ENCODE results near the gene ZNF629. TPM values are rescaled to one million over a fixed set of nuclear protein-coding genes. Genes with fewer than 3 reads are reported as not detected.

The ZNF629 gene
- total RNA-seq, 1 experiment from 2014 or later: 19.6 TPM

DNA sequence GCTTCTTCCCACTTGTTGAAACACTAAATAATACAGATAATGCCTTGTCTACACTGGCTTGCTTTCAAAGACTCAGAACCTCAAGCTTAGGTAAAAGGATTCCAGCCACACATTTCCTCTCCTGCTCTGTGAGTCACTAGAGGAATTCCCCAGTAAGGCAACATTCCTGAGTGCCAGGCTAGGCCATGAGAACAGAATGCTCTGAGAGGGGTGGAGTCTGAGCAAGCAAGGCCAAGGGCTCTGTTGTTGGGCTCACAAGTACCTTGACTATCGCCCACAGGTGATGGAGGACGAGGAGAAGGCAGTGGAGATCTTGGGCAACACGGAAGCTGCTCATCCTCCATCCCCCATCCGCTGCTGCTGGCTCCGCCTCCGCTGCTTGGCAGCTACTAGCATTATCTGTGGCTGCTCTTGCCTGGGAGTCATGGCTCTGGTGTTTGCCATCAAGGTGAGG, 45.5 kb downstream of the ZNF629 start:
- peaks cover 24% of the 10 kb centered on the region for H3K4me1 ChIP-seq (replicated peaks)
- no peaks in the 10 kb centered on the region for H3K27me3 ChIP-seq (replicated peaks)
- peak overlapping the region; percentile 68 for H3K27ac ChIP-seq
- H3K4me3 ChIP-seq: no peak overlapping the region
- peak; percentile 73 to 81 for DNase-seq (ENCODE audit: low read depth in 1 of 2, low spot score in 2 of 2)
- H3K9me3 ChIP-seq (replicated peaks): no peaks in the 10 kb centered on the region
- peaks cover 74% of the 10 kb centered on the region for H3K36me3 ChIP-seq

DNA sequence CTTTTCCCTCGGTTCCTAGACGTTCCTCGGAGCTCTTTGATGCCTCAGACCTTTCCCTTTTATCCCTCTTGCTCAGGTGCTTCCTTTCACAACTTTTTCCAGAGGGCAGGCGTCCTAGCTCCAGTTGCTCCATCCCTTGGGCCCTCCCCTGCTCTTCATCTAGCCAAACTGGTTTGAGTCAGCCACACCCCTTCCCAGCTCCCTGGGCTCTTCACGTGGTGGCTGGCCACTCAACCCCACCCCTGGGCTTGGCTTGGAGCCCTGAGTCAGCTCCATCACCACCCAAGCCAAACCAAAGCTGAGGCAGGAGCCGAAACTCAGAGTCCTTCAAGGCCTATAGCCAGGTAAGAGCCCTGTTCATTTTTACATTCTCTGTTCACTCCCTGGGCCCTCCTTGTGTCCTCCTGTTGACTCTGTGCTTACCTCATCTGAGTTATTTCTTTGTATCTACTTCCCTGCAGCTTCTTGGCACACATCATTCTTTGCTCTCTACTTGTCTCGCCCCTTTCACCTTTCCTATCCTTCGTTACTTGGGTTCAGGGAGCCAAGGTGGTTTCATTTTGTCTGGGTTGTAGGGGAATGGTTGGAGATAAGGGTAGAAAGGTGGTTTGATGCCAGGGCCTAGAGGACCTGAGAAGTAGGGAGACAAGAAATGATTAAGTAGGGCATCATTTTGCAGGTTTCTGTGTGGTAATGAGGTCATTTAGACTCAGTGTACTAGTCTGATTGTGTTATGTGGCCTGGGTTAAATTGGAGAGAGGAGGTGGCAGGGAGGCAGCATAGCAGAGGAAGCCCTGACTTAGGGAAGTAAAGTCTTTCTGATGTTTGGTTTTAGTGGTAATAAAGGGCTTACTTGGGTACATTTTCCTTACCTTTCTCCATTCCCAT, 46.4 kb downstream of the ZNF629 start:
- peak overlapping the region; percentile 68 for H3K27ac ChIP-seq
- peaks cover 24% of the 10 kb centered on the region for H3K4me1 ChIP-seq (replicated peaks)
- DNase-seq (ENCODE audit: low read depth in 1 of 2, low spot score in 2 of 2): peak; percentile 28 to 67
- no peaks in the 10 kb centered on the region for H3K9me3 ChIP-seq (replicated peaks)
- no peak overlapping the region for H3K4me3 ChIP-seq
- peaks cover 83% of the 10 kb centered on the region for H3K36me3 ChIP-seq
- H3K27me3 ChIP-seq (replicated peaks): no peaks in the 10 kb centered on the region

GRCh38 chr16:30738984-30739951, 47.7 kb downstream of the ZNF629 start:
- no peak for DNase-seq (ENCODE audit: low read depth in 1 of 2, low spot score in 2 of 2)
- H3K27me3 ChIP-seq (replicated peaks): no peaks in the 10 kb centered on the region
- no peaks in the 10 kb centered on the region for H3K9me3 ChIP-seq (replicated peaks)
- peaks cover 24% of the 10 kb centered on the region for H3K4me1 ChIP-seq (replicated peaks)
- peaks cover 85% of the 10 kb centered on the region for H3K36me3 ChIP-seq
- H3K4me3 ChIP-seq: no peak overlapping the region
- H3K27ac ChIP-seq: no peak overlapping the region

GRCh38 chr16:30737794-30738648, 49.0 kb downstream of the ZNF629 start:
- Histone ChIP-seq H3K27me3 (replicated peaks) (no peaks in the 10 kb centered on the region), H3K27ac (no peak overlapping the region), H3K4me3 (no peak overlapping the region), H3K9me3 (replicated peaks) (no peaks in the 10 kb centered on the region), H3K36me3 (peaks cover 90% of the 10 kb centered on the region), H3K4me1 (replicated peaks) (peaks cover 24% of the 10 kb centered on the region)
- DNase-seq (ENCODE audit: low read depth in 1 of 2, low spot score in 2 of 2): no peak

DNA sequence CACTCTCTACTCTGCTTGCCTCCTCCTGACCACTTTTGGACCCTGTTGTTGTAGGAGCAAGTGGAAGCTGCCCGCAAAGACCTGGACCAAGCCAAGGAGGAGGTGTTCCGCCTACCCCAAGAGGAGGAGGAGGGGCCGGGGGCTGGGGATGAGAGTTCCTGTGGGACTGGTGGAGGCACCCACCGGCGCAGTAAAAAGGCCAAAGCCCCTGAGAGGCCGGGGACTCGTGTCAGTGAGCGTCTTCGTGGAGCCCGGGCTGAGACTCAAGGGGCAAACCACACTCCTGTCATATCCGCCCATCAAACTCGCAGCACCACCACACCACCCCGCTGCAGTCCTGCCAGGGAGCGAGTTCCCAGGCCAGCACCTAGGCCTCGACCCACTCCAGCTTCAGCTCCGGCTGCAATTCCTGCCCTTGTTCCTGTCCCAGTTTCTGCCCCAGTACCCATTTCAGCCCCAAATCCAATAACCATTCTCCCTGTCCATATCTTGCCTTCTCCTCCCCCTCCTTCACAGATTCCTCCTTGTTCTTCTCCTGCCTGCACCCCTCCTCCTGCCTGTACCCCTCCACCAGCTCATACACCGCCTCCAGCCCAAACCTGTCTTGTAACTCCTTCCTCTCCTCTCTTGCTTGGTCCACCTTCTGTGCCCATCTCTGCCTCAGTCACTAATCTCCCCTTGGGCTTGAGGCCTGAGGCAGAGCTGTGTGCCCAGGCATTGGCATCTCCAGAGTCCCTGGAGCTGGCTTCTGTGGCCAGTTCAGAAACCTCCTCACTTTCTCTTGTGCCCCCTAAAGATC, 49.8 kb downstream of the ZNF629 start:
- no peak for DNase-seq (ENCODE audit: low read depth in 1 of 2, low spot score in 2 of 2)
- Histone ChIP-seq H3K27me3 (replicated peaks) (no peaks in the 10 kb centered on the region), H3K9me3 (replicated peaks) (no peaks in the 10 kb centered on the region), H3K4me3 (no peak overlapping the region), H3K4me1 (replicated peaks) (peaks cover 24% of the 10 kb centered on the region), H3K36me3 (peaks cover 89% of the 10 kb centered on the region), H3K27ac (no peak overlapping the region)

DNA sequence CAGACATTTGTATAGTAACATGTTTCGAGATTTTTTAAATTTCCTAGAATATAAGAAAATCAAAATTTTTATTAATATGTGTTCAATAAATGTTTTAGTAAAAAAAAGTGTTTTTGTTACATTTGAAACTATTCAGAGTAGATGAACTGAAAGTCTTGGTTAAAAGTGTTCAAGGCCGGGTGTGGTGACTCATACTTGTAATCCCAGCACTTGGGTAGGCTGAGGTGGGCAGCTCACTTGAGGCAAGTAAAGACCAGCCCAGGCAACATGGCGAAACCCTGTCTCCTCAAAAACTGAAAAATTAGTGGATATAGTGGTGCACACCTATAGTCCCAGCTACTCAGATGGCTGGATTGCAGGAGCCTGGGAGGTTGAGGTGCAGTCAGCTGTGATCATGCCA, 55.6 kb downstream of the ZNF629 start:
- no peak for DNase-seq (ENCODE audit: low read depth in 1 of 2, low spot score in 2 of 2)
- Histone ChIP-seq H3K27me3 (replicated peaks) (no peaks in the 10 kb centered on the region), H3K36me3 (peaks cover 96% of the 10 kb centered on the region), H3K4me3 (no peak overlapping the region), H3K27ac (no peak overlapping the region), H3K9me3 (replicated peaks) (no peaks in the 10 kb centered on the region), H3K4me1 (replicated peaks) (no peaks in the 10 kb centered on the region)

DNA sequence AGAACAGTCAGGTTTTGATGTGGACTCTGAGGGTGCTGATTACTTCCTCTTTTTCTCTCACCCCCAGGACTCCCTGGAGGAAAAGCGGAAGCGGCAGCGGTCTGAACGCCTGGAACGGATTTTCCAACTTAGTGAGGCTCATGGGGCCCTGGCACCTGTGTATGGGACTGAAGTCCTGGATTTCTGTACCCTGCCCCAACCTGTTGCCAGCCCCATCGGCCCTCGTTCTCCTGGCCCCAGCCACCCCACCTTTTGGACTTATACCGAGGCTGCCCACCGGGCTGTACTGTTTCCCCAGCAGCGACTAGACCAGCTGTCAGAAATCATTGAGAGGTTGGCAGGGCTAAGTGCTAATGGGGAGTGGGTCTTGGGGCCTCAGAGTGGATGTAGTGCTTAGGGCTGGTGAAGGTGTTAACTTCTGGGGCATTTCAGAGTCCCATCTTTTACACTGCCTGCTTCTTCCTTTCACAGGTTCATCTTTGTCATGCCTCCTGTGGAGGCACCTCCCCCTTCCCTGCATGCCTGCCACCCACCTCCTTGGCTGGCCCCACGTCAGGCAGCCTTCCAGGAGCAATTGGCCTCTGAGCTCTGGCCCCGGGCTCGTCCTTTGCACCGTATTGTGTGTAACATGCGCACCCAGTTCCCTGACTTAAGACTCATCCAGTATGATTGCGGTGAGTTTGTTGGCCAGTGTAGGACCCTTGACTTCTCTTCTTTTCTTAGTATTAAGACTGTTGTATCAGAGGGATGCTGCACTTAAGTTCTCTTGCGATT, 57.9 kb downstream of the ZNF629 start:
- H3K4me1 ChIP-seq (replicated peaks): no peaks in the 10 kb centered on the region
- no peak overlapping the region for H3K4me3 ChIP-seq
- H3K36me3 ChIP-seq: peaks cover 97% of the 10 kb centered on the region
- H3K27me3 ChIP-seq (replicated peaks): no peaks in the 10 kb centered on the region
- H3K27ac ChIP-seq: no peak overlapping the region
- DNase-seq (ENCODE audit: low read depth in 1 of 2, low spot score in 2 of 2): no peak
- H3K9me3 ChIP-seq (replicated peaks): no peaks in the 10 kb centered on the region

Other genes starting within 250 kb of the ZNF629 start
- 5.8 and 8.1 TPM in 2 replicates for gene ZNF764, start 228.8 kb downstream of the ZNF629 start, total RNA-seq (2014; rRNA removed; shearing (Covaris generic))
- gene ZNF688, start 215.5 kb downstream of the ZNF629 start, total RNA-seq (2014; rRNA removed; shearing (Covaris generic)): 6.4 and 7.3 TPM in 2 replicates
- gene ZNF785, start 201.5 kb downstream of the ZNF629 start, total RNA-seq (2014; rRNA removed; shearing (Covaris generic)): 4.6 and 6.8 TPM in 2 replicates
- 8.1 and 9.8 TPM in 2 replicates for gene ZNF689, start 176.8 kb downstream of the ZNF629 start, total RNA-seq (2014; rRNA removed; shearing (Covaris generic))
- gene PRR14, start 136.2 kb downstream of the ZNF629 start, total RNA-seq (2014; rRNA removed; shearing (Covaris generic)): 6.1 and 8.2 TPM in 2 replicates
- 7.6 and 13.6 TPM in 2 replicates for gene FBRS, start 128.8 kb downstream of the ZNF629 start, total RNA-seq (2014; rRNA removed; shearing (Covaris generic))
- 9.4 and 14.3 TPM in 2 replicates for gene SRCAP, start 88.0 kb downstream of the ZNF629 start, total RNA-seq (2014; rRNA removed; shearing (Covaris generic))
- gene PHKG2, start 38.8 kb downstream of the ZNF629 start, total RNA-seq (2014; rRNA removed; shearing (Covaris generic)): 35.3 and 39.0 TPM in 2 replicates
- gene CFAP119, start 25.1 kb downstream of the ZNF629 start, total RNA-seq (2014; rRNA removed; shearing (Covaris generic)): 1.1 and 9.5 TPM in 2 replicates
- gene RNF40, start 24.9 kb downstream of the ZNF629 start, total RNA-seq (2014; rRNA removed; shearing (Covaris generic)): 70.7 and 103 TPM in 2 replicates
- gene BCL7C, start 106.9 kb upstream of the ZNF629 start, total RNA-seq (2014; rRNA removed; shearing (Covaris generic)): 52.8 and 58.5 TPM in 2 replicates
- gene CTF1, start 109.4 kb upstream of the ZNF629 start, total RNA-seq (2014; rRNA removed; shearing (Covaris generic)): 1.3 and 3.5 TPM in 2 replicates
- gene FBXL19, start 136.4 kb upstream of the ZNF629 start, total RNA-seq (2014; rRNA removed; shearing (Covaris generic)): 7.1 and 8.9 TPM in 2 replicates
- gene ORAI3, start 161.9 kb upstream of the ZNF629 start, total RNA-seq (2014; rRNA removed; shearing (Covaris generic)): 8.7 and 9.1 TPM in 2 replicates
- gene SETD1A, start 170.5 kb upstream of the ZNF629 start, total RNA-seq (2014; rRNA removed; shearing (Covaris generic)): 0.60 and 2.2 TPM in 2 replicates
- 4.1 and 7.8 TPM in 2 replicates for gene HSD3B7, start 198.0 kb upstream of the ZNF629 start, total RNA-seq (2014; rRNA removed; shearing (Covaris generic))
- 0.05 and 0.06 TPM in 2 replicates for gene STX1B, start 223.4 kb upstream of the ZNF629 start, total RNA-seq (2014; rRNA removed; shearing (Covaris generic))
- gene STX4, start 246.4 kb upstream of the ZNF629 start, total RNA-seq (2014; rRNA removed; shearing (Covaris generic)): 5.2 and 11.8 TPM in 2 replicates

All from SJSA1 (cell line).